Fibroblast of villous mesenchyme (primary cell): ENCODE measurements around the gene HMCN2. TPM values are rescaled to one million over a fixed set of nuclear protein-coding genes. Genes with fewer than 3 reads are reported as not detected.

Experiments used
- DNase-seq: peaks from one replicate; pipeline ENCODE4 v3.0.0-alpha.2; 2010; ENCODE audit warnings: low read depth
- H3K4me3 ChIP-seq: 2 replicates; pipeline ENCODE4 v1.5.1; 2011; ENCODE audit warnings: low read depth, mild to moderate bottlenecking, low read length
- CTCF ChIP-seq: IDR thresholded peaks from 2 replicates; pipeline ENCODE4 v1.5.1; 2012; ENCODE audit warnings: low read depth, mild to moderate bottlenecking, low read length; ENCODE audit not compliant: insufficient read depth
- total RNA-seq: library from RNA; depleted of rRNA; stranded (reverse); fragments of >200 nt; gene quantifications from 2 replicates; pipeline ENCODE4 v1.2.3, GENCODE V29; 2012

The HMCN2 gene
- total RNA-seq, 1 donor = not detected

- no peak for DNase-seq
- TF ChIP-seq CTCF = no peak
- H3K4me3 ChIP-seq = no peak overlapping the region
Measured at GRCh38 chr9:130473009-130473408, 207.4 kb downstream of the HMCN2 start.

- no peak for DNase-seq
- TF ChIP-seq CTCF = no peak
- no peak overlapping the region for H3K4me3 ChIP-seq
Measured at GRCh38 chr9:130473566-130473965, 208.0 kb downstream of the HMCN2 start.

GRCh38 chr9:130474106-130474505 is 208.5 kb downstream of the HMCN2 start:
- DNase-seq = no peak
- H3K4me3 ChIP-seq = no peak overlapping the region
- no peak for TF ChIP-seq CTCF

GRCh38 chr9:130476151-130476730 is 210.7 kb downstream of the HMCN2 start:
- DNase-seq = no peak
- no peak overlapping the region for H3K4me3 ChIP-seq
- TF ChIP-seq CTCF = no peak

GRCh38 chr9:130477564-130477963 is 212.0 kb downstream of the HMCN2 start:
- no peak for DNase-seq
- TF ChIP-seq CTCF = no peak
- H3K4me3 ChIP-seq = no peak overlapping the region

GRCh38 chr9:130478152-130478551 is 212.6 kb downstream of the HMCN2 start:
- DNase-seq = no peak
- no peak for TF ChIP-seq CTCF
- no peak overlapping the region for H3K4me3 ChIP-seq
